Peyer's patch (tissue), 4 donors: ENCODE results near the gene ZBED5.

Source experiments
- CTCF ChIP-seq, 6 experiments: fragments of 450-650 bp in 4 of 6; fragments of 200-600 bp in 2 of 6; sonication (generic) in 1 of 6; IDR thresholded peaks; one replicate each; pipeline ENCODE4 v1.5.1; 2017 to 2019; ENCODE audit warnings: antibody characterized with exemption in 6 of 6, mild to moderate bottlenecking in 3 of 6, moderate library complexity in 1 of 6
- POLR2A ChIP-seq, 2 donors: fragments of 450-650 bp; IDR thresholded peaks; one replicate each; pipeline ENCODE4 v1.5.1; 2017; ENCODE audit warnings: antibody characterized with exemption in 2 of 2, mild to moderate bottlenecking in 2 of 2, moderate library complexity in 2 of 2

- TF ChIP-seq CTCF (IDR thresholded peaks at IDR 0.05) (no peak), POLR2A (IDR thresholded peaks at IDR 0.05) (no peak)
Observed at GRCh38 chr11:10898003-10898762, 40.3 kb upstream of the ZBED5 start.
